GM21381 (cell line): ENCODE measurements around the gene ATF6.

ENCODE experiments used
- ATAC-seq: cut with Tn5 transposase; IDR thresholded peaks from one replicate; pipeline ENCODE4 v1.9.1; 2021; ENCODE audit warnings: mild to moderate bottlenecking, moderate library complexity; ENCODE audit not compliant: unreplicated experiment

ATF6 gene

DNA sequence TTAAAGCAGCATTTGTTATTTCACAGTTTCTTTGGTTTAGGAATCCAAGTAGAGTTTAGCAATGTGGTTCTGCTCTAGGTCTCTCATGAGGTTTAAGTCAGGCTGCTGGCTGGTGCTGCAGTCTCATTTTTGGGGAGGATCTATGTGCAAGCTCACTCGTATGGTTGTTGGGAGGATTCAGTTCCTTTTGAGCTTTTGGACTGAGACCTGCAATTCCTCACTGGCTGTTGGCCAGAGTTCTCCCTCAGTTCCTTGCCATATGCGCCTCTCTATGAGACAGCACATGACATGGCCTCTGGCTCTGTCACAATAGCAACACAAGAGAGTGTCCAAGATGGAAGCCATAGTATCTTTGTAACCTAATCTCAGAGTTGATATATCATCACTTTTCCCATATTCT is 166.5 kb downstream of the ATF6 start:
- ATAC-seq = no peak

- no peak for ATAC-seq
These were observed 167.8 kb downstream of the ATF6 start for GRCh38 chr1:161933592-161934588.

DNA sequence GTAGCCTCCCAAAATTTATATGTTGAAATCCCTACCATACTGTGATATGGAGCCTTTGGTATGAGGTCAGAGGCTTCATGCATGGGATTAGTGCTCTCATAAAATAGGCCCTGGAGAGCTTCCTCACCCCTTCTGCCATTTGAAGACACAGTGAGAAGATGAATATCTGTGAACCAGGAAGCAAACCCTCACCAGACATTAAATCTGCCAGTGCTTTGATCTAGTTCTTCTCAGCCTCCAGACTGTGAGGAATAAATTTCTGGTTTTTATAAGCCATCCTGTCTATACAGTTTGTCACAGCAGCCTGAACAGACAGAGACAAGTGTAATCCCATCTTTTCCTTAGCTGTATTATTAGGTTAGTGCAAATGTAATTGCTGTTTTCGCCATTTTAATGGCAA is 169.1 kb downstream of the ATF6 start:
- ATAC-seq = no peak

DNA sequence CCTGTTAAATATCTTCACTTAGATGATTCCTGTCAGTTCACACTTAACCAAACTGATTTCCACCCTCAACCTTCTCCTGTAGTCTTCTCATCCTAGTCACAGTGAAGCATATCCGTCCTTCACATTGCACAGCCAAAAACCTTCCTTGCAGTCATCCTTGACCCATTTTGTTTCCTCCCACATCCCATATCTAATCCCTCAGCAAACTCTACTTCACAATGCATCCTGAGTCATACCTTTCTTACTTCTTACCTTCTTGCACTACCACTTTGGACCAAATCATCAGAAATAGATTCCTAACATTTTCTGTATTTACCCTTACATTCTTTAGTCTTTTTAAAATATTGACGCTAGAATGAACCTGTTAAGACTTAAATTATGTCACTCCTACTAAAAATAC is 170.7 kb downstream of the ATF6 start:
- no peak for ATAC-seq

DNA sequence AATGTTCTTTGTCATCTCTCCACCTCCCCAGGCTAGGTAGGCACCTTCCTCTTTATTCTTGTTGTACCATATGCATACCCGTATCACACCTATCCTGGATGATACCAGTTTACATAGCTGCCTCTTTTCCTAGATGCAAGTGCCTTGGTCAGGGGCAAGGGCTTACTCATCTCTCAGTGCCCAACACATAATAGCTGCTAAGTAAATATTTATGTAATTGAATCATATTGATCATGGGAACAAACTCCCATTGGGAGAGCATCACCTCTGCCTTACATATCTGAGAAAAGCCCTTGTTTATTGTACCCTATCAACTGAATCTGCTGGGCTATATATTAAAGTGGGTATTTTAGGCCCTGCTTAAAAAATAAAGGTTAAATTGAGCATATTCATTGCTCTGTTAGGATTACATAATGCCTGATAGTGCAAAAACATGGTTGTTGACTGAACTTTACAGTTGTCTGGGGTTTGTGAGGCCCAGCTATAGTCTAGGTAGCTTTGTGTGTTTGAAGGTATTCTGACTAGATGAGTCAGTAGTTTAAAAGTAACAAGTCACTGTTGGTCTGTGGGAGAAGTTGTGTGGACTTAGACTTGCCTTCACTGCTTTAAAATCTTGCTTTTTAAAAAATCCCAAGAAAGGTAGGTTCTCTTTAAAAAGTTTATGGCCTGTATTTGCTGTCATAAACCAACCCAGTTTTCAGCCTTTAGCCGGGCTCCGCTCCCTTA is 174.9 kb downstream of the ATF6 start:
- ATAC-seq = no peak

DNA sequence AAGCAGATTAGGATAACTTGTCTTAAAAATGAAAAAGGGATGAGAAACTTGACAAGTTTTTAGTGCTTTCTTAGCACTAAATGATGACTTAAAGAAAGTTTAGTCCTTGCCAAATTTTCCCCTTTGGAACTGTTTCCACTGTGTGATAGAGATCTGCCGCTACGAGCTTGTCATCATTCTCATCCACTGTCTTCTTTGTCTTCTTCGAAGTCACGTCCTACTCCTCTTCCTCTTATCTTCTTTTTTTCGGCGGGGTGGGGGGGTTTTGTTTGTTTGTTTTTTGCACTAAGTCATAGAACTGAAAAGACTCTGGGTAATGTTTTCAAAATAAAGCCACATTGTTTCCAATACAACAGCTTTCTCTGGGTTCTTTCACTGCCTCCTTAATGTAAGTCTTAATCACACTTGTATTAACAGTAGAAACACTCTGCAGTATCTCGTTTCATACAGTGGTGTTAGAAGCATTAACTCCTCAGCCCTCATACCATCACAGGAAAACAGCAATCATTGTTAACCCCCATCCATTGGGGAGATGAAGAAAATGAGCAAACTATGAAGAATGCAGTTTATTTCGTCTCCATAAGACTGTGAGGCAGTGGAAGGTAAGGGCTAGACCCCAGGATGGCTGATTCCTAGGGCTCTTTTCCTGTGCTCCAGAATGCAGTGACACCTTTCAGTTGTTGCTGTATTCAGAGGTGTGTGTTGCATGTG is 175.8 kb downstream of the ATF6 start:
- ATAC-seq = no peak

DNA sequence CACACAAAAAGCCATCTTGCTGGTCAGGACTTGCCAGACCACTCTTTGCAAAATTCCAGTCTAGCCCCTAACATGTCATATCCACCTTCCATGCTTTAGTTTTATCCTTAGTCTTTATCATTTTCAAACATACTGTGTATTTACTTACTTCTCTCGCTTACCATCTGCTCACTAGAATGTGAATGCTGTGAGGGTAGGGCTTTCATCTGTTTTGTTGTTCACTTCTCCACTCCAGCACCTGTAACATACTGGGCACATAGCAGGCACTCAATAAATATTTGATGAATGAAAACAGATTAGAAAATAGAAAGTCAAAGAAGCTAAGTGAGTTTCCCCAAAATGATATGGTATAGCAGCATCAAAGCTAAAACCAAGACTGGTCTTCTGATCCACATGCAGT is 177.6 kb downstream of the ATF6 start:
- ATAC-seq = no peak

DNA sequence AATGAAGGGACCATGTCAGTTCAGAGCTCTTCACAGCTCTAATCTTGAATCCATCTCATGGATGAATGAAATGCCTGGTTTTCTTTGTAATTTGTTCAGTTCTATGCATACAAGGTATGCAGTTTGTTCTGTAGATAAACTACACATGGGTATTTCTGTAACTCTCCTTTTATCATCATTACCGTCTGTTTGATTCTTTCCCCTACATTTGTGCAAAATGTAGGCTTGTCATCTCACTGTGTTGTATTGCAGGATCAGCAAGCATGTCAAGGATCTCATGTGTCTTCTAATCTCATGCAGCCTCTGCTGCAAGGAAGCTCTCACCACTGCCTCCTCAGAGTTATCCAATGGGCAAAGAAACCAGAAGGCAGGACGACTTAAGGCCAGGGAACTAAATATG is 178.3 kb downstream of the ATF6 start:
- ATAC-seq = no peak

DNA sequence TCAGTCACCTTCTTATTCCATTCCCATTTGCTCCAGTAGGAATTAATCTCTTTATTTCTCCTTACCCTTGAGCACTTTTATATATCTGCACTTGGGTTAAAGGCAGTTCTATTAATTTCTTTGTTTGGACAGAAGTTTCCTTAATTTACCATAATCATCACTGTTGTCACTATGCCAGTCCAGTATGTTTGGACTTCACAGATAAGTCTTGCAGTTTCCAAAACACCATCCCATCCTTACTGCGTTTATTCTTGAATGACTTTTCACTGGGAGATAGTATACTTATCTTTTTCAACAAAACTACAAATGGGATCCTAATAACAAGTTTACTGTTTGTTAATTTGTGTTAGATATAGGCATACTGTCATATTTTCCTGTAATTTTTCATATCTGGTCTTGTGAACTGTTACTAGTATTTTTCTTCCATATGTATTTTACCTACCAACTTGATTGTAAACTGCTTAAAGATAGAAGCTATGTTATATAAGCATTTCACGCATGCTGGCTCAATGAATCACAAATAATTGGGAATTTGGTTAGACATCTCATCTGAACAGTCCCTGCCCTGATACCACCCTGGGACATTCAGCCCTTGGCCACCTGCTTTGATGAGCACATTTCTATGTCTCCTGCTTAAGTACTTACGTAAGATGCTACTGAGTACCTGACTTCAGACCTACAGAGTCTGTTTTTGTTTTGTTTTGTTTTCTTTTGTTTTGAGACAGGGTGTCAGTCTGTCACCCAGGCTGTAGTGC is 179.4 kb downstream of the ATF6 start:
- no peak for ATAC-seq

GRCh38 chr1:161946071-161946987 is 180.2 kb downstream of the ATF6 start:
- no peak for ATAC-seq

DNA sequence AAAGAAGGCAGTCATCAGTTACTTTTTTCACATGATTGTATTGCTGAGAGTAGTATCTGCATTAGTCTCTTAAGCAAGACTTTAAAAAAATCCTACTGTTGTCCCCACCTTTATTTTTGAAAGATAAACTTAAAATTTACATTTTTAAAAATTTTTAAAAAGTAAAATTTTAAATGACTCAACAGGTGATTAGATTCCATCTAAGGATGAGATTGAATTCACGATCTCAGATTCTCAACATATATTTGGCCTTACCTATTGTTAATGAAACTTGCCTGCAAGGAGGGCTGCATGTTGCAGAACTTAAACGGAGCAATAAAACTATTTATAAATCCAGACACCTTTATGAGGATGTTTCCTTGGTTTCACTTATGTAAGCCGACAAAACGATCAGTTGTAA is 182.3 kb downstream of the ATF6 start:
- no peak for ATAC-seq

- ATAC-seq = no peak
These were observed 183.4 kb downstream of the ATF6 start for GRCh38 chr1:161949548-161949947.

GRCh38 chr1:161950377-161950776 is 184.3 kb downstream of the ATF6 start:
- no peak for ATAC-seq

DNA sequence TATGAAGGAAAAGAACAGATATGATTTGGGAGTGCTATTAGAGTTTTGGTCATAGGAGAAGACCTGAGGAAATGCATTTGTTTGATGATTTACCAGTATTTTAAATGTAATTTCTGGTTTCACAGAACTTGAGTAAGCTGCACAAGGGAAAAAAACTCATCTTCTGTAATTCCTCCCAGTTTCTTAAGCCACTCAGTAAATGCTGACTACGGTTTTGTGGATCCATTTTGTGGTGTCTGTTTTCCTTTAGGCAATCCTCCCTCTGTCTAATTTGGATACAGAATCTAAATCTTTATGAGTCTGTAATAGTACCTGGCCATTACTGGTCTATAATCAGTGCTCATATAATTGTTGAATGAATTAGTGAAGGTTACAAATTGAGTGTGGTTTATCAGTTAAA is 185.5 kb downstream of the ATF6 start:
- no peak for ATAC-seq

DNA sequence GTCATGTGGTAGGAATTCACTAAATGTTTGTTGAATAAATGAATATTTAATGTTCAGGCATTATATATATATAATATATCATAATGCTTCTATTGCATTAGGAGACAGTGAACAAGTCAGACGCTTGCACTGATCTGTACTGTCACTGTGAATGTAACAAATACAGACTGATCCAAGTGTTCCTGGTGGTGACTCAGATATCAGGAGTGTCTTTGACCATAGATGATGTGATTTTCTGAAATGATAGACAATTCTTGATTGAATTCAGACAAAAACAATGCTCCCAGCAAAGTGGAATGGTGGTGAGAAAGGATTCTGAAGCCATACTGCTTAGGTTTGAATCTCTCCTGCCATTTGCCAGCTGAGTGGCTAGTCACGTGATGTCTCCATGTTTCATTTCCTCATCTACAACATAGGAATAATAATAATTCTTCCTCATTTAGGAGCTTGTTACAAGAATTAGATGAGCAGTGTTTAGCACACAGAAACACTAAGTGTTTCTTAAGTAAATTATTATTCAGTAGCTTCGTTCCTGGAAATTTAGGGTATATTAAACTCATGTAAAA is 186.6 kb downstream of the ATF6 start:
- no peak for ATAC-seq

DNA sequence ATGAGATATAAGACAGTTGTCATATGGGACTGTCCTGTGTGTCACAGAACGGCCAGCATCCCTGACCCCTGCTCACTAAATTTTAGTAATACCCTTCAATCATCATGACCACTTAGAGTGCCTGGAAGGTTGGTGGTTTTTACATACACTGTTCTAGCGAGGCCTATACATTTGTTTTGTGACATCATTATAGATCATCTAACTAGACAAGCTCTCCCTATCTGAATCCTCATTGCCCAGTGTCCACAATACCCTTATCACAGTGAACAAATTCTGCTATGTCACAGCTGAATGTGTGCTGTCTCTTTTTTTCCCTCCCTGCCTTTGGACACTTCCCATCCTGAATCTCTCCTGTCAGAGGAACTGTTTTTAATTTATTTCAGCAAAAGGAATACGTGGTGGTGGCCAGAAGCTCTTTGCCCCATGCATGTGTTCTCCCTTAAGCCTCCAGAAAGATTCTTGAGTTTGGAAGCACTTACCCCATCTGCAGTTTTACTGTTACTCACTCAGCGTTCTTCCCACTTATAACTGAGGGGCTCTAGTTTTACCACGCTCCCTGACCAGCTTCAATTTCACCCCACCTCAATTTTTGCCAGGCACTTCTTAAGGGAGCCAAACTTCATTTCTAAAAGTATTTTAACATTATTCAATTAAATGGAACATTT is 187.3 kb downstream of the ATF6 start:
- ATAC-seq = no peak

DNA sequence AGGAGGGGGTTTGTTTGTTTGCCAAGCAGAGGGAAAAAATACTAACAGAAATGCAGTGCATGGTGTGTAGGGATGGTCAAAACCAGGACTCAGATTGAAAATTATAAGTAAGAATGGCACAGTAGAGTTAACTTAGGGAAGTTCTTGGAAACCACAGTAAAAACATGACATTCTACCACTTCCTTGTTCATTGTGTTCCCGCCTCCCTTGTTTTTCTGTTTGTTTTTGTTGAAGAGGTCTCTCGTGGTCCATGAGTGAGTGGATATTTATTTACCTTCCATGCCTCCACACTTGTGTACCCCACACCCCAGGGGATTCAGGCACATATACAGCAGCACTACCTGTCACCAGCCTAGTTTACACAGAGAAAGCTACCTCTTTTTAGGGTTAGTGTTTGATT is 187.9 kb downstream of the ATF6 start:
- no peak for ATAC-seq

- no peak for ATAC-seq
These were observed 188.3 kb downstream of the ATF6 start for GRCh38 chr1:161954466-161954865.

DNA sequence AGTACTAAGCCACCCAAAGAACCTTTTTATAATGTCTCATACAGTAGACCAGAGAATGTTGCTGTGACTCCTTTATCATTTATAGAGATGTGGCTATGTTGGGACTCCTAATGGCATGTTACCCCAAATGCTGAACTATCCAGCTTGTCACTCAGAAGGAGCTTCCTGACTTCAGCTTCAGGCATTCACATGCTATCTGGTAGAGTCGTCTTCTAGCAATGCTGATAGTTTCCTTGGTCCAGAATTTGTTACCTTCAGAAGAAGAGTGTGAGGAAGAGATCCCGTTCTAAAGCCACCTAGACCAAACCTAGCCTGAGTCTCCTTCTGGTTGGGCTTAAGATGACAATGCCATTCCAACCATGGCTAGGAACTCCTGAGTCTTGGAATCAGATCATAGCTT is 189.5 kb downstream of the ATF6 start:
- no peak for ATAC-seq
